K562 (cell line): ENCODE measurements around the gene SF3A2. TPM values are rescaled to one million over a fixed set of nuclear protein-coding genes. Genes with fewer than 3 reads are reported as not detected.
A peak's percentile ranks its signal among the peaks of the same experiment; 100 is the strongest.

Experiments used
- ATAC-seq: fragments of 200-7000 bp; cut with Tn5 transposase; 3 replicates; pipeline ENCODE4 v1.9.1; 2020; ENCODE audit warnings: moderate library complexity
- BruUV-seq: library from RNA; stranded (reverse); fragments of 400-500 nt; replicated peaks from 2 replicates; lab custom pipeline; 2021; lab: Mats Ljungman, UMichigan
- CTCF ChIA-PET: fragments of 300-600 bp; formaldehyde crosslinking; extraction: SDS; loops from one replicate; lab custom pipeline; 2021; ENCODE audit warnings: low intra/inter-chr PET ratio; lab: Yijun Ruan, JAX
- POLR2A ChIA-PET: fragments of 300-600, 350-650 bp; sonication (Branson Sonifier 250); formaldehyde crosslinking; extraction: SDS; loops from one replicate; lab custom pipeline; 2021; ENCODE audit warnings: antibody characterized with exemption, inconsistent platforms; lab: Yijun Ruan, JAX
- DNase-seq, 4 experiments: peaks; one replicate each; pipeline versions ENCODE4 v3.0.0 to v3.0.0-alpha.2; 2011 to 2018; ENCODE audit warnings: low spot score in 3 of 4, mixed read lengths in 3 of 4; ENCODE audit errors: extremely low read depth in 1 of 4
- FAIRE-seq: peaks from 2 replicates; lab custom pipeline; 2011; peaks lifted over from hg19 to GRCh38; lab: Jason Lieb, UNC
- H2AFZ ChIP-seq: 2 replicates; pipeline ENCODE4 v1.6.0; 2011; ENCODE audit warnings: low read depth, low read length, control low read depth, inconsistent platforms
- H3K27ac ChIP-seq: fragments of 200-600 bp; 3 replicates; pipeline ENCODE4 v1.8.0; 2011; ENCODE audit warnings: low read depth, mild to moderate bottlenecking, control low read depth, inconsistent platforms, low read length, moderate library complexity, mixed read lengths; ENCODE audit errors: extremely low read depth
- H3K27me3 ChIP-seq, 2 experiments: fragments of 300-600 bp in 1 of 2; 2 replicates in 1 of 2; 3 replicates in 1 of 2; pipeline versions ENCODE4 v1.6.0 to v1.8.0; 2011; ENCODE audit warnings: inconsistent platforms in 2 of 2, low read length in 2 of 2, mild to moderate bottlenecking in 1 of 2, mixed read lengths in 1 of 2, moderate library complexity in 1 of 2; ENCODE audit not compliant: control insufficient read depth in 2 of 2, insufficient read depth in 2 of 2
- H3K36me3 ChIP-seq: fragments of 300-600 bp; 3 replicates; pipeline ENCODE4 v1.8.0; 2011; ENCODE audit warnings: mild to moderate bottlenecking, low read length, inconsistent platforms; ENCODE audit not compliant: control insufficient read depth, insufficient read depth
- H3K4me1 ChIP-seq, 2 experiments: fragments of 200-600 bp in 1 of 2; replicated peaks in 1 of 2; 2 replicates in 1 of 2; 3 replicates in 1 of 2; pipeline versions ENCODE4 v1.5.1 to v1.8.0; 2011; ENCODE audit warnings: inconsistent platforms in 2 of 2, low read length in 2 of 2, mild to moderate bottlenecking in 1 of 2, mixed read lengths in 1 of 2, moderate library complexity in 1 of 2; ENCODE audit not compliant: control insufficient read depth in 2 of 2, insufficient read depth in 2 of 2
- H3K4me2 ChIP-seq: 2 replicates; pipeline ENCODE4 v1.6.1; 2011; ENCODE audit warnings: low read length, control low read depth, inconsistent platforms, mixed read lengths; ENCODE audit not compliant: insufficient read depth
- H3K4me3 ChIP-seq: fragments of 200-600 bp; sonication (generic), shearing (Covaris generic); 2 replicates; pipeline ENCODE4 v1.5.1; 2016; ENCODE audit warnings: control low read depth, inconsistent platforms
- H3K79me2 ChIP-seq: fragments of 200-600 bp; 3 replicates; pipeline ENCODE4 v1.8.0; 2011; ENCODE audit warnings: low read length, inconsistent platforms; ENCODE audit not compliant: control insufficient read depth, insufficient read depth
- H3K9ac ChIP-seq, 2 experiments: 2 replicates each; pipeline versions ENCODE4 v1.6.0 to v1.6.1; 2011; ENCODE audit warnings: low read depth in 2 of 2, low read length in 2 of 2, control low read depth in 1 of 2, inconsistent platforms in 1 of 2, mild to moderate bottlenecking in 1 of 2, mixed read lengths in 1 of 2; ENCODE audit not compliant: insufficient read depth in 1 of 2
- H3K9me1 ChIP-seq: one replicate; pipeline ENCODE4 v1.6.0; 2011; ENCODE audit warnings: inconsistent platforms, mild to moderate bottlenecking, low read length, moderate library complexity; ENCODE audit not compliant: control insufficient read depth, insufficient read depth
- H3K9me3 ChIP-seq: replicated peaks from 2 replicates; pipeline ENCODE4 v1.5.1; 2011; ENCODE audit warnings: low read depth, low read length, inconsistent platforms; ENCODE audit not compliant: control insufficient read depth, insufficient read depth
- H4K20me1 ChIP-seq: replicated peaks from 2 replicates; pipeline ENCODE4 v1.6.1; 2011; ENCODE audit warnings: low read length, inconsistent platforms, mixed read lengths; ENCODE audit not compliant: control insufficient read depth, insufficient read depth
- CBX5 ChIP-seq: IDR thresholded peaks from 2 replicates; pipeline ENCODE4 v1.6.1; 2014; ENCODE audit warnings: low read depth, borderline replicate concordance
- HNRNPL ChIP-seq: fragments of 200-400 bp; formaldehyde crosslinking; IDR thresholded peaks from 2 replicates; pipeline ENCODE4 v1.6.1; 2017; ENCODE audit warnings: low read depth, mild to moderate bottlenecking, low read length
- KLF13 ChIP-seq: fragments of 450-650 bp; IDR thresholded peaks from 2 replicates; pipeline ENCODE4 v1.6.1; 2016; ENCODE audit warnings: missing genetic modification characterization, low read depth, mild to moderate bottlenecking, missing compliant biosample characterization, moderate library complexity, borderline replicate concordance
- MNT ChIP-seq, 2 experiments: fragments of 450-650 bp; conservative IDR thresholded peaks; 2 replicates each; pipeline ENCODE4 v1.6.1; 2017; ENCODE audit warnings: mild to moderate bottlenecking in 2 of 2, moderate library complexity in 2 of 2
- PCBP2 ChIP-seq: fragments of 200-400 bp; formaldehyde crosslinking; IDR thresholded peaks from 2 replicates; pipeline ENCODE4 v1.6.1; 2018; ENCODE audit warnings: low read length, low read depth, mild to moderate bottlenecking, moderate library complexity; ENCODE audit not compliant: poor library complexity, severe bottlenecking
- POLR2G ChIP-seq: fragments of 200-400 bp; formaldehyde crosslinking; IDR thresholded peaks from 2 replicates; pipeline ENCODE4 v1.6.1; 2017; ENCODE audit warnings: low read depth, mild to moderate bottlenecking, antibody characterized with exemption, low read length, moderate library complexity
- RBFOX2 ChIP-seq: fragments of 200-400 bp; formaldehyde crosslinking; IDR thresholded peaks from 2 replicates; pipeline ENCODE4 v1.6.1; 2017; ENCODE audit warnings: low read depth, mild to moderate bottlenecking, low read length, moderate library complexity
- RBM22 ChIP-seq: fragments of 200-400 bp; formaldehyde crosslinking; IDR thresholded peaks from 2 replicates; pipeline ENCODE4 v1.6.1; 2018; ENCODE audit warnings: low read length, low read depth; ENCODE audit not compliant: poor library complexity, severe bottlenecking
- RNF219 ChIP-seq: fragments of 250-450 bp; sonication (Bioruptor Pico); IDR thresholded peaks from 2 replicates; pipeline ENCODE4 v1.5.0; 2022; ENCODE audit warnings: mild to moderate bottlenecking
- SETDB1 ChIP-seq: IDR thresholded peaks from one replicate; pipeline ENCODE4 v1.6.1; 2012; ENCODE audit warnings: low read length, control low read depth, inconsistent platforms
- SMARCE1 ChIP-seq: fragments of 450-650 bp; IDR thresholded peaks from 2 replicates; pipeline ENCODE4 v1.7.1; 2016; ENCODE audit warnings: mild to moderate bottlenecking
- SNIP1 ChIP-seq: fragments of 450-650 bp; IDR thresholded peaks from 2 replicates; pipeline ENCODE4 v1.7.1; 2017; ENCODE audit warnings: low read depth, mild to moderate bottlenecking
- SOX6 ChIP-seq: fragments of 450-650 bp; IDR thresholded peaks from 2 replicates; pipeline ENCODE4 v1.6.1; 2014; ENCODE audit warnings: mild to moderate bottlenecking
- TAF15 ChIP-seq: fragments of 200-400 bp; formaldehyde crosslinking; IDR thresholded peaks from 2 replicates; pipeline ENCODE4 v1.6.1; 2017; ENCODE audit warnings: mild to moderate bottlenecking, low read depth, low read length, moderate library complexity
- TAF7 ChIP-seq: fragments of 450-650 bp; IDR thresholded peaks from 2 replicates; pipeline ENCODE4 v1.6.1; 2016; ENCODE audit warnings: missing genetic modification characterization, missing compliant biosample characterization
- TSC22D4 ChIP-seq: fragments of 450-650 bp; IDR thresholded peaks from 2 replicates; pipeline ENCODE4 v1.6.1; 2016; ENCODE audit warnings: missing genetic modification characterization, missing biosample characterization, control low read depth
- XRCC4 ChIP-seq: IDR thresholded peaks from one replicate; pipeline ENCODE4 v1.6.1; 2011; ENCODE audit not compliant: insufficient read depth, insufficient read length; ENCODE audit errors: extremely low read depth
- WGBS: fragments of 100-300 bp; shearing (Covaris generic); methylation state at CpG from one replicate; pipeline ENCODE4 v1.1.6; 2016; ENCODE audit warnings: low coverage, mixed read lengths; ENCODE audit not compliant: insufficient coverage; ENCODE audit errors: missing lambda C conversion rate; 5-methylcytosine and 5-hydroxymethylcytosine counted together
- in situ Hi-C: fragments of 300-500 bp; cut with MboI; formaldehyde crosslinking; loops from 4 replicates; pipeline ENCODE4 v1.15.0; 2018; ENCODE audit warnings: inconsistent platforms, mixed read lengths
- intact Hi-C: fragments of 100-400 bp; cut with micrococcal nuclease; formaldehyde crosslinking; loops from 2 replicates; pipeline ENCODE4 v1.14.2; 2022
- polyA plus RNA-seq, 8 experiments: library from polyadenylated mRNA; depleted of rRNA in 4 of 8; stranded (reverse) in 5 of 8; unstranded in 3 of 8; fragments of >200 nt; fragmentation: Nextera tagmentation in 2 of 8; fragmentation: Illumina TruSeq in 1 of 8; extraction: Ambion mirVana in 2 of 8; extraction: Trizol in 1 of 8; gene quantifications; 2 replicates each; pipeline versions ENCODE4 v1.2.1 to v1.2.3, GENCODE V29; 2011 to 2014; ENCODE audit warnings: inconsistent platforms in 1 of 8, missing spikeins in 1 of 8
- total RNA-seq, 7 experiments: library from RNA; depleted of rRNA in 6 of 7; stranded (reverse); fragments of >200 nt in 6 of 7; fragmentation: Illumina TruSeq in 2 of 7; extraction: Trizol in 2 of 7; gene quantifications; 2 replicates each; pipeline versions ENCODE4 v1.2.1 to v1.2.3, GENCODE V29; 2011 to 2021; ENCODE audit warnings: low replicate concordance in 1 of 7

Gene SF3A2
- total and polyA plus RNA-seq, 9 of the 15 experiments (the other 6 are each of a cell fraction or from before 2014, with no cell fraction given): 0.17 to 194 (median 22.8) TPM

GRCh38 chr19:2243274-2244124, 6.9 kb downstream of the SF3A2 start:
- no peak overlapping the region for H2AFZ ChIP-seq
- FAIRE-seq: no peak
- H3K4me2 ChIP-seq: no peak overlapping the region
- ATAC-seq: no peak
- peaks cover 58% of the 10 kb centered on the region for H3K79me2 ChIP-seq
- intact Hi-C loops: no loop called here
- H3K36me3 ChIP-seq: peaks cover 87% of the 10 kb centered on the region; the same call in 2 of the 3 replicates
- peak overlapping the region in 1 of 2 experiments; percentile 27; a peak in 1 of 4 replicates for H3K9ac ChIP-seq
- no peak for DNase-seq
- no TSS peak for BruUV-seq
- H3K4me3 ChIP-seq: no peak overlapping the region
- CTCF ChIA-PET: interaction anchor here (0.6 kb wide), 1 partner anchor 144 kb away, joined by 3 read pairs; no protein-coding TSS in a partner anchor
- in situ Hi-C loops: no loop called here
- no peaks in the 10 kb centered on the region for H3K9me3 ChIP-seq
- H3K27me3 ChIP-seq: no peaks in the 10 kb centered on the region
- 88% methylated on average over 25 of the region's 32 CpGs for WGBS
- no peak overlapping the region for H3K27ac ChIP-seq
- POLR2A ChIA-PET: interaction anchor here (0.6 to 0.9 kb wide), 2 partner anchors 9 to 12 kb away, joined by 3 read pairs; no protein-coding TSS in a partner anchor
- H3K4me1 ChIP-seq: peaks cover 18 to 68% of the 10 kb centered on the region in 2 experiments
- peaks cover 46% of the 10 kb centered on the region for H4K20me1 ChIP-seq
- peaks cover 19% of the 10 kb centered on the region for H3K9me1 ChIP-seq
- TF ChIP-seq CBX5: no peak
- TF ChIP-seq RBFOX2: peak; percentile 33; the same call in 1 of the 2 replicates
- peak; percentile 76 for TF ChIP-seq RBM22
- no peak for TF ChIP-seq KLF13 (tag)
- no peak for TF ChIP-seq PCBP2
- TF ChIP-seq SOX6: no peak
- TF ChIP-seq SMARCE1: no peak
- TF ChIP-seq SNIP1: no peak
- TF ChIP-seq TAF7 (tag): no peak
- no peak for TF ChIP-seq HNRNPL
- TF ChIP-seq SETDB1: no peak
- TF ChIP-seq MNT (conservative IDR thresholded peaks at IDR 0.05): no peak
- no peak for TF ChIP-seq XRCC4
- TF ChIP-seq TAF15: no peak
- TF ChIP-seq TSC22D4: no peak
- TF ChIP-seq POLR2G: peak; percentile 61; the same call in 1 of the 2 replicates
- TF ChIP-seq RNF219 (CRISPR knock-in tag): no peak
